GM21423 (cell line): Measurements from ENCODE around the gene GRIP2.

Experiments
- ATAC-seq: cut with Tn5 transposase; IDR thresholded peaks from one replicate; pipeline ENCODE4 v1.9.1; 2021; ENCODE audit warnings: mild to moderate bottlenecking, moderate library complexity; ENCODE audit not compliant: unreplicated experiment

Gene GRIP2

GRCh38 chr3:14539742-14540491, at the start of gene GRIP2:
Gene GRIP2 (minus strand): TSS chr3:14540342. CDS start chr3:14540308, 34 bp downstream.
- no peak for ATAC-seq

- ATAC-seq, result no peak
Observed at GRCh38 chr3:14588425-14589112, 48.4 kb upstream of the GRIP2 start.

GRCh38 chr3:14587740-14588360, 47.7 kb upstream of the GRIP2 start:
- ATAC-seq, result no peak

DNA sequence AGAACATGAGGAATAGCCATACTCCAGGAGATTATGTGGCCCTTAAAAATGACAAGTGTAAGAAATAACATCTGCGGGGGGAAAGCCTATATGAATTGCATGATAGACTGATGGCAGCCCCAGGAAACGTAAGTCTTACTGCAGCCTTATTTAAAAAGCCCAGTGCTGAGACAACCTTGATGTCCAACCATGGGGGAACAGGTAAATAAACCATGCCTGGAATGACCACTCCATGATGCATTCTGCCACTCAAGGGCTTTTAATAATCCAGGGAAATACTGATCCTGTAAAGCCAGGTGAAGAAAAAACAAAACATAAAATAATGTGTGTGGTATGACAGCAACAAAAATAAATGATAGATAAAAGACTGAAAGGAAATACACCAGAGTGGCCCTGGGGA, 46.5 kb upstream of the GRIP2 start:
- ATAC-seq, result no peak

- ATAC-seq, result no peak
Observed at GRCh38 chr3:14583548-14584091, 43.5 kb upstream of the GRIP2 start.

- ATAC-seq, result no peak
Observed at GRCh38 chr3:14582045-14582410, 41.9 kb upstream of the GRIP2 start.

DNA sequence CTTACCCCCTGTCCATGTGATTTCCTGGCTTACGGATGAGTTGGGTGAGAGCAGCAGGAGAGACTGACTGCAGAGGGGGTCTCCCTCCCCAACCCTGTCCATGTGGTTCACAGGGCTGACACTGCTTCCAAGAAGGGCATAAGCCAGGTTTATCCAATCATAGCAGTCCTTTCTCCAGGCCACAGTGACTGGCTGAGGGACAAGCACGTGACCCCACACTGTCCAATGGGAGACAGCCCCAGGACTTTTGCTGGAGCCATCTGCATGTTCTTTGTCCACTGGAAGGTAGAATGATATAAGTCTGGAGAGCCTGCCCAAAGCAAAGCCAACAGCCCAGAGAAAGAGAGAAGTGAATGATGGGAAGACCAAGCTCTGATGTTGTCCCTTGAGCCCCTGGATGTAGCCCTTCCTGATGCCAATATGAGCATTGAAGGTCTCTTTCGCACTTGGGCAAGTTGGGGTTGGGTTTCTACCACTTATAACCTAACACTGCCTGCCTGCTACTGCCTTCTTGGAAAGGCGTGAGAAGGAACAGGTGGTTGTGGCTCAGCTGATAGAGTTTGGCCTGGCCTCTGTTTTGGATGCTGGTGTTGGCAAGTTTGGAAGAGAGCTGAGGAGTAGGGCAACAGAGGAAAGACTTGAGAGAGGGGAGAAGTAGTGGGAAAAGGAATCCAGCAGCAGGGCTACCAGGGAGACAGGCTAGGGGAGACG, 41.3 kb upstream of the GRIP2 start:
- no peak for ATAC-seq

DNA sequence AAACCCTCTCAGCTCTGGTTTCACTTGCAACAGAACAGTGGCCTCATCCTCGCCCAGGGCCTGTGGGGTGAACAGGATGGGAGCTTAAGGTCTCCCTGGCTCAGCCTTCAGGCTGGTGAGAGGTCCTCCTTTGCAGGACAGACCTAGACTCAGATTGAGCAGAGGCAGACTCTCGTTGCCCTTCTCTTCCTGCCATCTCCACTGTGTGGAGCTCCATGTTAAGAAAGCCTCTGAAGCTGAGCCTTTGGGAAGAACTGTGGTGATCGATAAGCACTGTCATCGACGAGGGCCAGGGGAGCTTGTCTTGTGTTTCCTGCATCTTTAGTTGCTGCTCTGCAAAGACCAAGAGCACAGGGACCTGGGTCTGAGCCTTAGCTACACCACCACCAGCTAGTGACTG, 37.8 kb upstream of the GRIP2 start:
- ATAC-seq, result no peak

DNA sequence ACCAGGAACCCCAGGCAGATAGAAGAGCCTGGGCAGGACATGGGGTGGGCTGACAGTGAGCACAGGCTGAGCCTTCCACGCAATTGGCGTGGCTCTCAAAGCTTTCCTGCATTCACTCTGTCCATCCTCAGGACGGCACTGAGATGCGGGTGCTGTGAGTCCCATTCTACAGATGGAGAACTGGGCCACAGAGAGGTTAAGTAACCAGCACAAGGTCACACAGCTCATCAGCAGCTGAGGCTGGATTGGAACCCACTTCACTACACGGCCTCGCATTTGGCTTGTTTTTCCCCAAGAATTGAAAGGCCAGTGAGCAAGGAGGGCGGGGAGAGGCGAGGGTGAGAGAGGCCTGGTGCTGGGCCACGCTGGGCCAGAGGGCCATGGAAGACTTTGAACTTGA, 36.0 kb upstream of the GRIP2 start:
- ATAC-seq, result no peak

DNA sequence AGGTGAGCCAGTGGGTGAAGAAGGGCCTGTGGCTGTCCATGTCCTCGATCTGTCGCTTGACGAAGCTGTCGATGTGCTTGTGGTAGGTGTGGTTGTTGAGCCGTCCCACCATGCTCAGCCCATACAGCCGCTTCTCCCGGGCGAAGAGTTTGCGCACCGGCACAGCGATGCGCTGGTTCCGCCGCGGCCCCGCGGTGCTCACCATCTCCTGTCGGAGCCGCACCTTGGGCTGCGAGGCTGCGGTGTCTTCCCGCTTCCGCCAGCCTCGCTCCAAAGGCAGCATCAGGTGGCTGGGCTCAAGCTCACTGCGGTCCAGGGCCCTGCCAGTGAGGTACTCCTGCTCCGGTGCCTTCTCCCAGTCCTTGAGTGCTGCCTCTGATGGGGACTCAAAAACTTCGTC, 34.0 kb upstream of the GRIP2 start:
- no peak for ATAC-seq

DNA sequence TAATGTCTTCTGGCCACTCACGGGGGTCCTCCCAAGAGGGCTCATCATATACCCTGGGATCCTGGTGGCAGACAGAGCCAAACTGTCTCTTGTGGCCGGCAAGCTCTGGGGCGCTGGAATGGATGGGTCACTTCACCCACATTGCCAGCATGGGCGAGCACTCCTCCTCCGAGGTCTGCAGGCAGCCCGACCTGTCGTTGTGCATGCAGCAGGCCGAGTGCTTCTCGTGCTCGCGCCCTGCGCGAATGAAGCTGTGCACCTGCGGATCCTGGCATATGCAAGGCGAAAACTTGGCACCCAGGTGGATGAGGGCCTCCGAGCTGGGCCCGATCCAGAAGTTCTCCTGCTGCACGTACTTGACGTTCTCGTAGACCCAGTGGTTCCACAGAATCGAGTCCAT, 33.6 kb upstream of the GRIP2 start:
- no peak for ATAC-seq

DNA sequence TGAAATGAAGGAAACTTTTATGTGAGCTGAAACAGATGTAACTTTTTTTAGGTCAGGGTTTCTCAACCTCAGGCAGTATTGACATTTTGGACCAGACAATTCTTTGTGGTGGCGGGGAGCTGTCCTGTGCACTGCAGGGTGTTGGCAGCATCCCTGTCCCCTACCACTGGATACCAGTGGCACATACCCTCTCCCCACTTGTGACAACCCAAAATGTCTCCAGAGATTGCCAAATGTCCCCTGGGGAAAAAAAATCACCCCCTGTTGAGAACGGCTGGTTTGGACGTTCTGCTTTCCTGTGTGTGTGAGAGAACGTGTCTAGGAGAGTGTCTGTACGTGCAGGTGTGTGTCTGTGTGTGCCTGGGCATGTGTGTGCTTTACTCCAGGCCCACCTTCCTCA, 30.7 kb upstream of the GRIP2 start:
- ATAC-seq, result no peak

GRCh38 chr3:14570089-14570488, 29.9 kb upstream of the GRIP2 start:
- ATAC-seq, result no peak

DNA sequence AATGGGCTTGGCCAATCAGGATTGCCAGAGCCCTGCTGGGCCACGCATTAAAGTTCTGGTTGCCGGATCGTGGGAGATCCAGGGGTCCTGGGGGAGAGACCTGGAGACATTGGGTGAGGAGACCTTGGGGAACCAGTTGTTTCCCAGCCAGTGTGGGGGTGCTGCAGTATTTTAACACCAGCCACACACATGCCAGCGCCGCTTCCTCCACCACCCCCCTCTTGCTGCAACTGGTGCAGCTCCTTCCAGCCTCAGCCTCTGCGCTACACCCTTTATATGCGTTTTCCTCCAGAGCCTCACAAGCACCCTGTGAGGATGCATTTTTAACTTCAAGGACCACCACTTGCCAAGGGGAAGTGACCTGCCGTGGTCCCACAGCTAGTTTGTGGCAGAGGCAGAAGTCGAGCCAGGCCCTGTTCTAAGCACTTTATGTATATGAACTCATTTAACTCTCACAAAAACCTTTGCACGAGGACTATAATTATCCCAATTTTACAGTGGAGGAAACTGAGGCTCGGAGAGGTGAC, 29.4 kb upstream of the GRIP2 start:
- ATAC-seq, result no peak

DNA sequence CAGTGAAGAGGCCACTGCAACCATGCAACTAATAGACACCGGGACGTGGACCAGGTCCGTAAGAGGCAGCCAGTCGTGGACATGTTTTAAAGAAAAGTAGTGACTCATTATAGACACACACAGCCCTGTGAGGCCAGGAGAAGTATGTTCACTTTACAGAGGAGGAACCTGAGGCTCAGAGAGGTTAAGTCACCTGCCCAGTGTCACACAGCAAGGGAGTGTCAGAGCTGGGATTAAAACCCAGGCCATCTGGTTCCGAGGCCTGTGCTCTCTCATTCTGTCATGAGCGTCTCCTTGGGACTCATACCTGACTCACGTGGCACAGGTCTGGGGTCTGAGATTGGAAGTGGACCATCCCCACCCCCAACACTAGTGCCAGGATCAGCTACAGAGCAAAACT, 28.1 kb upstream of the GRIP2 start:
- ATAC-seq, result no peak

- no peak for ATAC-seq
Observed at GRCh38 chr3:14566812-14567211, 26.7 kb upstream of the GRIP2 start.

DNA sequence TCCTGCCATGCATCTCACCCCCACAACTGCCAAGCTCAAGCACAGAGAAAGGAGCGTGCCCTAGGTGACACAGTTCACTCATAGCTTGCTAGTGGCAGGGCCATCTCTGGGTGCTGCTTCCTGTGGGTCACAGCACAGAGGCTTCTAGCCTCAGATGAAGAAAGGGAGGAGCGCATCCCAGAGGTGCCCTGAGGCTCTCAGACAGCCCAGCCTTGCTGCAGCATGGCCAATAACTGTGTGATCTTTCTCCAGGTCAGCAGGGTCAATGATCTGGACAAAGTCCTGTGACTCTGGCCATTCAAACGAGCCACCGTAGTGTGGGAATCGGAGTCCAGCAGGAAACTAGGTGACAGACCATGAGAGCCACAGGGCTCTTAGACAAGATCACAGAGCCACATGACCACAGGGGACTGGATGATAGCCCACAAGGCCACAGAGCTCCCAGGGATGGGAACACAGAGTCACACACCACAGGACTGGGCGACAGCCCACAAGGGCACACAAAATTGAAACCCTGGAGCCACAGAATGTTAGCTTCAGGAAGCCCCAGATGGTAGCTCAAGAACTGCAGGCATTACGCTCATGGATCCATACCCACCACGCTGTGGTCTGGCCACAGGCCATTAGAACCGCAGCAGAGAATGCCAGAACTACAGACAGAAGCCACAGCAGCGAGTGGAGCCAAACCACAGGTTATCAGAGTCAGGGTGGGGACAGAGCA, 25.9 kb upstream of the GRIP2 start:
- no peak for ATAC-seq

GRCh38 chr3:14564741-14565140, 24.6 kb upstream of the GRIP2 start:
- ATAC-seq, result no peak

GRCh38 chr3:14563946-14564539, 23.9 kb upstream of the GRIP2 start:
- ATAC-seq, result no peak
